DND-41 (cell line): ENCODE data around the gene DPM3.

Experiments used
- EZH2 ChIP-seq: IDR thresholded peaks from 3 replicates; pipeline ENCODE4 v1.6.1; 2012; ENCODE audit warnings: borderline replicate concordance, low read depth, mild to moderate bottlenecking, moderate library complexity, low read length, inconsistent platforms; ENCODE audit not compliant: severe bottlenecking
- TF ChIP-seq, protein P1 (sequence below): IDR thresholded peaks from 2 replicates; pipeline ENCODE4 v1.5.1; 2012; ENCODE audit warnings: borderline replicate concordance, low read length, moderate library complexity, mild to moderate bottlenecking; ENCODE audit not compliant: poor library complexity, severe bottlenecking; ENCODE audit errors: extremely low read depth

DNA sequence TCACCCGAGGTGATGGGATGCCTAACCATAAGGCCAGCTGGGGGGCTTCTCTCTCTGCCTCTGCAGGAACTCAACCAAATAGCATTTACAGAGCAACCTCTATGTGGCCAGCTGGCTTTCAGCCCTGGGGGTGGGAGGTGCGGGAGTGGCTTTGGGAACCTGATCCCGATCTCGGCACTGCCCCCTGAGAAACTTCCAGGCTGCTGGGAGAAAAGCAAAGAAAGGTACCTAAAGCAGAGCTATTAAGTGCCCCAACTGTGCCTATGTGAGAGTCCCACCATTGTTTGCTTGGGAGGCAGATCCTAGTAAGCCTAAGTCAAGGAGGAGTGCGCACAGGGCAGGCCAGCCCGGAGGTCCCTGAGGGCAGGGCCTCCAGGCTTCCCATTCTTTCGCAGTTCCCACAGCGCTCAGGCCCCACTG lies 25.7 kb upstream of the DPM3 start:
- TF ChIP-seq, protein P1, sequence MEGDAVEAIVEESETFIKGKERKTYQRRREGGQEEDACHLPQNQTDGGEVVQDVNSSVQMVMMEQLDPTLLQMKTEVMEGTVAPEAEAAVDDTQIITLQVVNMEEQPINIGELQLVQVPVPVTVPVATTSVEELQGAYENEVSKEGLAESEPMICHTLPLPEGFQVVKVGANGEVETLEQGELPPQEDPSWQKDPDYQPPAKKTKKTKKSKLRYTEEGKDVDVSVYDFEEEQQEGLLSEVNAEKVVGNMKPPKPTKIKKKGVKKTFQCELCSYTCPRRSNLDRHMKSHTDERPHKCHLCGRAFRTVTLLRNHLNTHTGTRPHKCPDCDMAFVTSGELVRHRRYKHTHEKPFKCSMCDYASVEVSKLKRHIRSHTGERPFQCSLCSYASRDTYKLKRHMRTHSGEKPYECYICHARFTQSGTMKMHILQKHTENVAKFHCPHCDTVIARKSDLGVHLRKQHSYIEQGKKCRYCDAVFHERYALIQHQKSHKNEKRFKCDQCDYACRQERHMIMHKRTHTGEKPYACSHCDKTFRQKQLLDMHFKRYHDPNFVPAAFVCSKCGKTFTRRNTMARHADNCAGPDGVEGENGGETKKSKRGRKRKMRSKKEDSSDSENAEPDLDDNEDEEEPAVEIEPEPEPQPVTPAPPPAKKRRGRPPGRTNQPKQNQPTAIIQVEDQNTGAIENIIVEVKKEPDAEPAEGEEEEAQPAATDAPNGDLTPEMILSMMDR: no peak
- no peak for TF ChIP-seq EZH2
